ENCODE results near the gene PPP4R3B. TPM values are rescaled to one million over a fixed set of nuclear protein-coding genes. Genes with fewer than 3 reads are reported as not detected.

PPP4R3B gene
- total RNA-seq, 2 experiments from 2014 or later: 42.3 to 68.4 TPM

GRCh38 chr2:55649211-55649610 lies 31.8 kb upstream of the PPP4R3B start:
- TF ChIP-seq EZH2phosphoT487 (IDR thresholded peaks at IDR 0.05; ENCODE audit: borderline replicate concordance, low read depth, low read length) (no peak), CTCF (conservative IDR thresholded peaks at IDR 0.05; ENCODE audit: low read length) (no peak)
- Histone ChIP-seq H3K9me2 (ENCODE audit: insufficient read depth, low read length) (no peaks in the 10 kb centered on the region), H3K4me1 (ENCODE audit: insufficient read depth, low read length, poor library complexity, severe bottlenecking) (no peaks in the 10 kb centered on the region), H3K79me2 (ENCODE audit: insufficient read depth, low read depth, low read length) (no peaks in the 10 kb centered on the region), H2AFZ (ENCODE audit: low read length) (no peak overlapping the region), H3K9me3 (ENCODE audit: low read length) (no peaks in the 10 kb centered on the region), H3K27ac (ENCODE audit: low read depth, low read length, poor library complexity, severe bottlenecking) (no peak overlapping the region), H3K4me3 (ENCODE audit: low read depth, low read length, poor library complexity, severe bottlenecking) (no peak overlapping the region), H3K36me3 (ENCODE audit: insufficient read depth, low read length) (peaks cover 77% of the 10 kb centered on the region), H3K4me2 (ENCODE audit: low read length) (no peak overlapping the region), H4K20me1 (ENCODE audit: insufficient read depth, low read length) (no peaks in the 10 kb centered on the region)
- no TSS peak for BruUV-seq (replicated peaks)
- ChIA-PET CTCF (ENCODE audit: unreplicated experiment) (no interaction called here), POLR2A (interaction anchor here (1.2 kb wide), 1 partner anchor 12 kb away, joined by 4 read pairs; no protein-coding TSS in a partner anchor)
- DNase-seq (ENCODE audit: low spot score): no peak
- intact Hi-C loops (cut with micrococcal nuclease; ENCODE audit: unreplicated experiment): no loop called here

DNA sequence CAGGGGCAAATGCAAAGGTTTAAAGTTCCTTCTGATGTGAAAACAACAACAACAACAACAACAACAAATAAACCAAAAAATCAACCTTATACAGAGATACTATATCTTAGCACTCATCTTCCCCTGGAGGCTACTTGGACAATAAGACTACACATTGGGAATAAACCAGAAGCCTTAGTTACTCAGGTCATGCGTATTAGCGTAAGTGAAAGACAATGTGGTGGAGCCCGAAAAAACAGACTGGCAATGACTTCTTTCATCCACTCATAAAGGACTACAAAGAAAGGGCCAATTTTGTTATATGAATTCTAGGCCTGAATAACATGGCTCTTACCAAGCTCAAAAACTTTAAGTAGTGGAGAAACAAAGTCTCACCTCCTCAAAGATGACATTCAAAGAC lies 19.4 kb upstream of the PPP4R3B start:
- POLR2A ChIA-PET: interaction anchor here (0.8 to 1.4 kb wide), 2 partner anchors 12 to 19 kb away, joined by 4 read pairs; no protein-coding TSS in a partner anchor
- Histone ChIP-seq H3K79me2 (ENCODE audit: insufficient read depth, low read depth, low read length) (no peaks in the 10 kb centered on the region), H3K4me2 (ENCODE audit: low read length) (no peak overlapping the region), H4K20me1 (ENCODE audit: insufficient read depth, low read length) (no peaks in the 10 kb centered on the region), H3K9me3 (ENCODE audit: low read length) (no peaks in the 10 kb centered on the region), H3K36me3 (ENCODE audit: insufficient read depth, low read length) (peaks cover 82% of the 10 kb centered on the region), H2AFZ (ENCODE audit: low read length) (no peak overlapping the region), H3K4me1 (ENCODE audit: insufficient read depth, low read length, poor library complexity, severe bottlenecking) (no peaks in the 10 kb centered on the region), H3K27ac (ENCODE audit: low read depth, low read length, poor library complexity, severe bottlenecking) (no peak overlapping the region), H3K9me2 (ENCODE audit: insufficient read depth, low read length) (no peaks in the 10 kb centered on the region), H3K4me3 (ENCODE audit: low read depth, low read length, poor library complexity, severe bottlenecking) (no peak overlapping the region)
- DNase-seq (ENCODE audit: low spot score): no peak
- intact Hi-C loops (cut with micrococcal nuclease; ENCODE audit: unreplicated experiment): no loop called here
- no peak for TF ChIP-seq CTCF (conservative IDR thresholded peaks at IDR 0.05; ENCODE audit: low read length)
- TF ChIP-seq EZH2phosphoT487 (IDR thresholded peaks at IDR 0.05; ENCODE audit: borderline replicate concordance, low read depth, low read length): no peak
- BruUV-seq (replicated peaks): no TSS peak
- CTCF ChIA-PET (ENCODE audit: unreplicated experiment): no interaction called here

DNA sequence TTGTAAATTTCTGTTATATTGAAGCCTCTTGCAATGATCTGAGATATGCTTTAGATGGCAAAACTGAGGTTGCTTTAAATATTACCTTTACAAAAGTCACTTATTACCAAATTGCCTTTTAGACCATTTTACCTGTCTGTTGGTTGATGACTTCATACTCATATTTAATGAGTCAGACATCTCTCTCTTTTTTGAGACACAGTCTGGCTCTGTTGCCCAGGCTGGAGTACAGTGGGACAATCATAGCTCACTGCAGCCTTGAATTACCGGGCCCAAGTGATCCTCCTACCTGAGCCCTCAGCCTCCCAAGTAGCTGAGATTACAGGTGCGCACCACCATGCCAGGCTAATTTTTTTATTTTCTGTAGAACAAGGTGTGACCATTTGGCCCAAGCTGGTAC lies 11.5 kb upstream of the PPP4R3B start:
- ChIA-PET CTCF (ENCODE audit: unreplicated experiment) (no interaction called here), POLR2A (interaction anchor here (1.2 kb wide), 1 partner anchor 11 kb away, joined by 3 read pairs; no protein-coding TSS in a partner anchor)
- Histone ChIP-seq H4K20me1 (ENCODE audit: insufficient read depth, low read length) (no peaks in the 10 kb centered on the region), H3K4me1 (ENCODE audit: insufficient read depth, low read length, poor library complexity, severe bottlenecking) (no peaks in the 10 kb centered on the region), H3K27ac (ENCODE audit: low read depth, low read length, poor library complexity, severe bottlenecking) (no peak overlapping the region), H2AFZ (ENCODE audit: low read length) (no peak overlapping the region), H3K4me2 (ENCODE audit: low read length) (no peak overlapping the region), H3K36me3 (ENCODE audit: insufficient read depth, low read length) (peaks cover 24% of the 10 kb centered on the region), H3K9me3 (ENCODE audit: low read length) (no peaks in the 10 kb centered on the region), H3K4me3 (ENCODE audit: low read depth, low read length, poor library complexity, severe bottlenecking) (no peak overlapping the region), H3K79me2 (ENCODE audit: insufficient read depth, low read depth, low read length) (no peaks in the 10 kb centered on the region), H3K9me2 (ENCODE audit: insufficient read depth, low read length) (no peaks in the 10 kb centered on the region)
- intact Hi-C loops (cut with micrococcal nuclease; ENCODE audit: unreplicated experiment): no loop called here
- TF ChIP-seq EZH2phosphoT487 (IDR thresholded peaks at IDR 0.05; ENCODE audit: borderline replicate concordance, low read depth, low read length): no peak
- no peak for TF ChIP-seq CTCF (conservative IDR thresholded peaks at IDR 0.05; ENCODE audit: low read length)
- BruUV-seq (replicated peaks): no TSS peak
- no peak for DNase-seq (ENCODE audit: low spot score)

All from OCI-LY7 (cell line).